GM18508 (cell line): Measurements from ENCODE around the gene RAMACL.
"Not testable (repeated sequence)": the region's sequence is repeated elsewhere in the genome, so short reads cannot be mapped to it uniquely, and the experiment has no call there.

ENCODE experiments used
- ATAC-seq: cut with Tn5 transposase; IDR thresholded peaks from one replicate; pipeline ENCODE4 v1.9.1; 2021; ENCODE audit warnings: moderate number of reproducible peaks; ENCODE audit not compliant: insufficient read depth, unreplicated experiment

RAMACL gene

DNA sequence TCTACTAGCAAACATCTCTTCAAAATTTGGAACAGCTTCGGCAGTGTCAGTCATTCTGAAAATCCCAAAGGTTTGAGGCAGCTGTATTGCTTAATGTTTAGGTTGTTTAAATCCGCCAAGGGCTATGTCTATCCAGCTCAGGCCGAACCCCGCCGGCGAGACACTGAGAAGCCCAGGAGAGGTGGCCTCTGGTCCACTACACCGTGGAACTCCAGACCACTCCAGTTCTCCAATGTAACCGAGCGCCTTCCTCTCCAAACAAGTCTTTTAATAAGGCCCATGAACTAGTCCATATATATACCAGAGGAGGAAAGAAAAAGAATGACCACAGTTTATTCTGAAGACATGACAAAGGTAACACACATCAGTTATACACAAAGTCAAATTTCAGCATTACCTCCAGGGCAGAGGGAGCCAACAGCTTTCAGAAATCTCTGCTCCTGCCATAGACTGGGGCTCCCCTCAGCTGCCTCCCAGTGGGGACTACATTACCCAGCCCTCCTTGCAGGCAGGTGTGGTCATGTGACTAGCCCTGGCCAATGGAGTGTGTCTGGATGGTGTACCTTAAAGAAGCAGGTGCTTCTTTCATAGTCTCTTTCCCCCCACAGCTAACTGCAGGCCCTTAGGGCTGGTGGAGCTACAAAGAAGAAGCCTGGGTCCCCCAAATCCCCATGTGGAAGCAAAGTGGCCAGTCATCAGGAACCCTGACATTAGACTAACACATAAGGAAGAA lies at the start of gene RAMACL:
Gene RAMACL, minus strand, starts transcription at position 255 of the 733 bp plus-strand sequence. Its CDS starts 201 bp downstream, at position 54.
- ATAC-seq = peak; percentile 65

- ATAC-seq = no peak
Measured at GRCh38 chr6:166635013-166635970, 48.8 kb upstream of the RAMACL start.

DNA sequence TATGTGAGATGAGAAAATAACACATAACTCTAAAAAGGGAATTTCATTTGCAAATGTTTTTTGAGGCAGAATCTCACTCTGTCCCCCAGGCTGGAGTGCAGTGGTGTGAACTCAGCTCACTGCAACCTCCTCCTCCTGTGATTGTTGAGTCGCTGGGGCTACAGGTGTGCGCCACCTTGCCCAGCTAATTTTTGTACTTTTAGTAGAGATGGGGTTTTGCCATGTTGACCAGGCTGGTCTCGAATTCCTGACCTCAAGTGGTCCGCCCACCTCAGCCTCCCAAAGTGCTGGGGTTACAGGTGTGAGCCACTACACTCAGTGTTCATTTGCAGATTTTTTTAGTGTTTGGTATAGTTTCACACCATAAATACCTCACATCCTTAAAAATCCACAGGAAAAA lies 48.1 kb upstream of the RAMACL start:
- ATAC-seq = not testable (repeated sequence)

- ATAC-seq = no peak
Measured at GRCh38 chr6:166633732-166634535, 47.5 kb upstream of the RAMACL start.

DNA sequence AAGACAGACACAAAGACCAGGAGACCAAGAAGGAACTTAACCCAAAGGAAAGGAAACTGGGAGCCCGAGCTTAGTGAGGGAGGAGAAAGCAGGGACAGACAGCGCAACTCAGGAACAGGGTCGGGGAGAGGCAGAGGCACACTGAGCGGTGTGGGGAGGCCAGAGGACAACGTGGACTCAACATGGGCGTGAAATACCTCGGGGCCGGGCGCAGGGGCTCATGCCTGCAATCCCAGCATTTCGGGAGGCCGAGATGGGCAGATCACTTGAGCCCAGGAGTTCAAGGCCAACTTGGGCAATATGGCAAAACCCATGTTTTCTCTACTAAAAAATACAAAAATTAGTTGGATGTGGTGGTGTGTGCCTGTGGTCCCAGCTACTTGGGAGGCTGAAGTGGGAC lies 46.3 kb upstream of the RAMACL start:
- ATAC-seq = no peak

- ATAC-seq = no peak
Measured at GRCh38 chr6:166630462-166630861, 44.0 kb upstream of the RAMACL start.

- no peak for ATAC-seq
Measured at GRCh38 chr6:166629628-166630027, 43.1 kb upstream of the RAMACL start.

DNA sequence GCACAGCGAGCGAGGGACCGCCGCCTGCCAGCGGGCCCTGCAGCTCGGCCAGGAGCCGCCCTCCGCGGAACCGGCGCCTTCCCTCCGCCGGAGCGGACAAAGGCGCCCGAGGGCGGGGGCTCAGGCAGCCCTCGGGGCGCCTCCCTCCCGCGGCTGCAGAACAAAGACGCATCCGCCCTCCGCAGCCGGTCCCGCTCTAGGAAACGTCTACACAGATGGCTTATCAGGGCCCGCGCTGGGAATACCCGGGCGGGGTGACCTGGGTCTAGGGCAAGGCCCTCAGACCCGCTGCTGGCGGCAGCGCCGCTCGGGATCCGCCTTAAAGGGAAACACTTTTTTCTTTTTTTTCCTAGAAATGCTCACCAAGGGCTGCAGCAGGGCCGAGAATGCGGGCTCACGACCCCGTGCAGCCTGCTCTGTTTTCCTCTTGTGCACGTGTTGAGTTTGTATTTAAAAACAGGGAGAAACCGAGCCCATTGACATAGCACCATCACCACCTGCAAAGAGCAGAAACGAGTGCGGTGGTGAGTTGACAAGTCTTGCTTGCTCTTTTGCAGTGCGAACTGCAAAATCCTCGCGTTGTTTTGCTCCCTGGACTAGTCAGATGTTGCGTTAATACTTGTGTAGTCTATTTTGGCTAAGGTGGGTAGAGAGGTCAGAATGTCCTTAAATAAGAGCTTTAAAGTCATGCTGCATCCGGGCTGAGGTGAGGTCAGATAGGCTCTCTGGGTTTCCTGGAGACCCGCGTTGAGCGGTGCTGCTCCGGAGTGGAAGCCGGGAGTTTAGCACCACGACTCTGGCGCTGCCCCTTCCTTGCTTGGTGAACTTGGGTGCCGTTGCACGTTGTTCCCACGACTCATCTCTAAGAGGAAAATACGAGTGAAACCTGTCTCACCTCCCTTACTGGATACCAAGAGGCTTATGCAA lies 41.7 kb upstream of the RAMACL start:
- peak; percentile 16 for ATAC-seq

GRCh38 chr6:166627033-166627874 lies 40.8 kb upstream of the RAMACL start, which contains the start of gene RPS6KA2:
RPS6KA2 (minus strand) TSS chr6:166627251; CDS start chr6:166627019, 232 bp downstream.
- ATAC-seq = peak; percentile 84

DNA sequence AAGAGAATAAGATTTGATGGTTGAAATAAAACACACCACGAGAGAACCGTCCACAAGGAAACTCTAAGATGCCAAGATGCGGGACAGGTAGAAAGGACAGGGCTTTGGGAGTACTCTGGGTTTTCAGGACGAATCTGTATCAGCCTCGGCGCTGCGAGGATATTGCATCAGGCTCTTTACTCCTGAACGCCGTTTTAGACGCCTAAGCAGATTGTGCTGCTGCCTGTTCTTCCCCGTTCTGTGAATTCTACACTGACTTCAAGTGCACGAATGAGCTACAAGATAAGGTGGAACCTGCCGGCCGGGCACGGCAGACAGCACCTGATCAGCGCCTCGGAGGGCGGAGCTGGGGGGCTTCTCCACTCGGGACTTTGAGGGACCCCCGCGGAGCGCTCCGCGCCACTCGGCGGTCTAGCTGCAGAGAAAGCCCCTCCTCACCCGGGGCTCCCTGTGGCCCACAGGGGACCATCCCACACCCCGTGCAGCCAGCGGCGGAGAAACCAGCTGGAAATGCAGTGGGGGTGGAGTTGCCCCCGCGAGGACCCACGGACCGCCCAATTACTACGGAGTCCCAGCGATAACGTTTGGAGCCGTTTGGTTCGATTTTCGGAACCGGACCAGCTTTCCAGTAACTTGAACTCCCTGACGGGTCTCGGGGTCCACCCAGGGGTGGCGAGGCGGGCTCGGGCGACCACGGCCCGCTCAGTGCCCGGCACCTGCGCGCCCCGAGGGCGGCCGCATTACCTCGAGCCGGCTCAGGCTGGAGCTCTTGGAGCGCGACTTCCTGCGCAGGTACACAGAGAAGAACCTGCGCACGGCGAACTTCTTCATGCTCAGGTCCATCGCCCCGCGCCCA lies 39.9 kb upstream of the RAMACL start:
- ATAC-seq = no peak

DNA sequence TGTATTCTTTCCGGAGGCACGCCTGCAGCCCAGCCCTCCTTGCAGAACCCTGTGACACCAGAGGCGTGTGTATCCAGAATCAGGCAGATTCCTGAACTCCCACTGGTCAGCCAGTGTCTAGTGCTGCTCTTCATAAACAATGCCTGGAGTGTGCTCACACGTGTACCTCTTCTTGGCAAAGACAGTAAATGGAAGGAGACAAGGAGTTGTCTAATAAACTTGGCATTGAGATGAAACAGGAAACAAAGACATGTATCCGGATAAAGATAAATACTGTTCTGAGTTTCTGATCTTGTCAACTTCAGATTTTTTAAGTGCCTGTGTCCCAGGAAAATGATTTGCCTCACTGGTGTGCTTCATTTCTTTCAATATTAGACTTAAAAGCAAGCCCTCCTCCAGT lies 38.9 kb upstream of the RAMACL start:
- ATAC-seq = no peak

DNA sequence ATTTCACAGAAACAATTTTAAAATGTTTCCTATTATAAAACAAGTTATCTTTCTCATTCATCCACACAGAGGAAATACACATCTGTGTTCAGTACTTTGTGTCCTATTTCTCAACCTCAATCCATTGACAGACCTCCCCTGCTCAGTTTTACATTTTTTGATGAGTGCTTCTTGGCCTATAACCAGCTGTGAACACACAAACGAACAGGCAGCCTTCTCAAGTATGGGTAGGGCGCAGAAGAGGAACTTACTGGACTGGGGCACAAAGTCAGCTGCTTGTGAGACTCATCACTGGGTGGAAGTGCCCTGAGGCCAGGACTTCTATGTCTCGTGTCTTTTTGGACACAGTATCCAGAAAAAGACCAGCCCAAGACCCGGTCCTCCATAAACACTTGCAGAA lies 37.8 kb upstream of the RAMACL start:
- no peak for ATAC-seq

GRCh38 chr6:166623318-166623717 lies 36.8 kb upstream of the RAMACL start:
- no peak for ATAC-seq

- ATAC-seq = no peak
Measured at GRCh38 chr6:166621114-166621540, 34.6 kb upstream of the RAMACL start.

DNA sequence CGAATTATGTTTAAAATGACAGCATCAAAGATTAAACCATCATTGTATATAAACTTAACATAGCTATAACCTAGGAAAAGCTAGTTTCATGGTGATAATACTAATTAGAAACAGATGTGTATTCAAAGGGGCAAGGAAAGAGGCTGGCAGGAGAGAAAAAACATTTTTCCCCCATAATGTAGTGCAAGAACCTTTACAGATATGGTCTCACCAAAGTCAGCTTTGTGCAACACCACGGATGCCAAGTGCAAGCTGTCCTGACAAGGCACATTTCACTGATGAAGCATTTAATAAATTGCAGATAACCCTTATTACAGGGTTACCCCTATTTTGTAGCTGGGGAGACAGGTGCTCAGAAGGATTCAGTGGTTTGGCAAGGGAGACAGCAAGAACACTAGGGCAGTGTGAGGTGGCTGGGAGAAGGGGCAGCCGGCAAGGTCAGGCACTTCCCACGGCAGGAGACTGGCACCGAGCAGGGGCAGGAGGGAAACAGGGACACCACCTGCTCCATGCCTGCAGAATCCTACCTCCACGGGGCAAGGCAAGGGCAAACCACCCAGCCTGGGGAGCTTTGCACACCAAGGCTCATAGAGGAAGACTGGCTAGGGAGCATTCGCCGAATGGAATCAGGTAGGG lies 34.1 kb upstream of the RAMACL start:
- no peak for ATAC-seq

DNA sequence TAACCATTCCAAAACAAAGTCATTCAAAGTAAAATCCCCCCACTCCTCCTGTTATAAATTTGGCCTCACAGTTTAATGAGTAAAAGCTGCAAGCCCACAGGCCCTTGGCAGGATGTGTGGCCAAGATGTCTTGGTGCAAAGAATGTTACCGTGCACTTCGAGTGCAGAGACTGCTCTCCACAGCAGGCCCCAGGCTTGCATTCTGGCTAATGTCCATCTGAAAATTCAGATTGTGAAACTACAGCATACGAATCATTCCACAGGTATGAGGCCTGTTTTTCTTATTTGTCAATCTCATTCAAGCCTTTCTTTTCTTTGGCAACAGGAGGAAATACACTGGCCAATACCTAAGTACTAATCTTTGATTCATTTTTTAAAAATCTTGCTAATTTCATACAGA lies 33.4 kb upstream of the RAMACL start:
- no peak for ATAC-seq
